ENCODE measurements around the gene PSMG4. TPM values are rescaled to one million over a fixed set of nuclear protein-coding genes. Genes with fewer than 3 reads are reported as not detected.

The PSMG4 gene
- total RNA-seq, 1 experiment from 2014 or later, result 51.9 TPM

- ATAC-seq (no peak), DNase-seq (no peak)
- POLR2A ChIA-PET (ENCODE audit: unreplicated experiment), result no interaction called here
- H3F3A ChIP-seq (ENCODE audit: low read length, unreplicated experiment), result no peaks in the 10 kb centered on the region
- no peaks in the 10 kb centered on the region for H3K27me3 ChIP-seq (ENCODE audit: low read length)
- CTCF ChIA-PET, result no interaction called here
- H3K9me3 ChIP-seq (ENCODE audit: low read length), result no peaks in the 10 kb centered on the region
- H3K36me3 ChIP-seq (ENCODE audit: low read depth, low read length), result no peaks in the 10 kb centered on the region
- no peaks in the 10 kb centered on the region for H3K4me1 ChIP-seq (ENCODE audit: insufficient read depth, low read length)
- H3K9ac ChIP-seq (ENCODE audit: low read length), result no peak overlapping the region
- H3K27ac ChIP-seq (ENCODE audit: low read length), result no peak overlapping the region
- BruUV-seq (replicated peaks), result no TSS peak
- H4K20me1 ChIP-seq (ENCODE audit: low read length), result no peaks in the 10 kb centered on the region
- H3K9me2 ChIP-seq (replicated peaks; ENCODE audit: low read length), result no peaks in the 10 kb centered on the region
- no peak overlapping the region for H3K4me3 ChIP-seq (ENCODE audit: low read length)
- H2AFZ ChIP-seq (ENCODE audit: low read length), result no peak overlapping the region
- H3K4me2 ChIP-seq (ENCODE audit: low read length), result no peak overlapping the region
- no peaks in the 10 kb centered on the region for H3K79me2 ChIP-seq (ENCODE audit: low read length)
- TF ChIP-seq EZH2phosphoT487 (IDR thresholded peaks at IDR 0.05; ENCODE audit: borderline replicate concordance, low read length) (no peak), EZH2 (IDR thresholded peaks at IDR 0.05; ENCODE audit: low read length, unreplicated experiment) (no peak)
- TF ChIP-seq, protein P1, sequence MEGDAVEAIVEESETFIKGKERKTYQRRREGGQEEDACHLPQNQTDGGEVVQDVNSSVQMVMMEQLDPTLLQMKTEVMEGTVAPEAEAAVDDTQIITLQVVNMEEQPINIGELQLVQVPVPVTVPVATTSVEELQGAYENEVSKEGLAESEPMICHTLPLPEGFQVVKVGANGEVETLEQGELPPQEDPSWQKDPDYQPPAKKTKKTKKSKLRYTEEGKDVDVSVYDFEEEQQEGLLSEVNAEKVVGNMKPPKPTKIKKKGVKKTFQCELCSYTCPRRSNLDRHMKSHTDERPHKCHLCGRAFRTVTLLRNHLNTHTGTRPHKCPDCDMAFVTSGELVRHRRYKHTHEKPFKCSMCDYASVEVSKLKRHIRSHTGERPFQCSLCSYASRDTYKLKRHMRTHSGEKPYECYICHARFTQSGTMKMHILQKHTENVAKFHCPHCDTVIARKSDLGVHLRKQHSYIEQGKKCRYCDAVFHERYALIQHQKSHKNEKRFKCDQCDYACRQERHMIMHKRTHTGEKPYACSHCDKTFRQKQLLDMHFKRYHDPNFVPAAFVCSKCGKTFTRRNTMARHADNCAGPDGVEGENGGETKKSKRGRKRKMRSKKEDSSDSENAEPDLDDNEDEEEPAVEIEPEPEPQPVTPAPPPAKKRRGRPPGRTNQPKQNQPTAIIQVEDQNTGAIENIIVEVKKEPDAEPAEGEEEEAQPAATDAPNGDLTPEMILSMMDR (conservative IDR thresholded peaks at IDR 0.05; ENCODE audit: low read depth, low read length), result no peak
- intact Hi-C loops (cut with micrococcal nuclease), result no loop called here
These were observed 46.4 kb downstream of the PSMG4 start for GRCh38 chr6:3305216-3305565.

DNA sequence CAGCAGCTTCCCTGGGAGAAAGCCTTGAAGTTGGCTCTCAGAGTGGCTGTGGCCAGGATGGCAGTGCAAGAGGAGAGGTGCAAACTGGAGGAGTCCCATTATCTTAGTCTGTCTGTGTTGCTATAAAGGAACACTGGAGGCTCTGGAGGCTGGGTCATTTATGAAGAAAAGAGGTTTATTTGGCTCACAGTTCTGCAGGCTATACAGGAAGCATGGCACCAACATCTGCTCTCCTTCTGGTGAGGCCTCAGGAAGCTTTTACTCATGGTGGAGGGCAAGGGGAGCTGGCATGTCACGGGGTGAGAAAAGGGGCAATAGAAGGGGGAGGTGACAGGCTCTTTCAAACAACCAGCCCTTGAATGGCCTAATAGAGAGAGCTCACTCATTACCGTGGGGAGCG lies 47.1 kb downstream of the PSMG4 start:
- Histone ChIP-seq H4K20me1 (ENCODE audit: low read length) (no peaks in the 10 kb centered on the region), H3K9ac (ENCODE audit: low read length) (no peak overlapping the region), H2AFZ (ENCODE audit: low read length) (no peak overlapping the region), H3K4me3 (ENCODE audit: low read length) (no peak overlapping the region), H3K4me1 (ENCODE audit: insufficient read depth, low read length) (peaks cover 6% of the 10 kb centered on the region; the same call in 1 of the 2 replicates), H3F3A (ENCODE audit: low read length, unreplicated experiment) (no peaks in the 10 kb centered on the region), H3K27ac (ENCODE audit: low read length) (no peak overlapping the region), H3K36me3 (ENCODE audit: low read depth, low read length) (no peaks in the 10 kb centered on the region), H3K9me2 (replicated peaks; ENCODE audit: low read length) (no peaks in the 10 kb centered on the region), H3K79me2 (ENCODE audit: low read length) (no peaks in the 10 kb centered on the region), H3K27me3 (ENCODE audit: low read length) (no peaks in the 10 kb centered on the region), H3K9me3 (ENCODE audit: low read length) (no peaks in the 10 kb centered on the region), H3K4me2 (ENCODE audit: low read length) (no peak overlapping the region)
- ChIA-PET CTCF (no interaction called here), POLR2A (ENCODE audit: unreplicated experiment) (no interaction called here)
- no TSS peak for BruUV-seq (replicated peaks)
- intact Hi-C loops (cut with micrococcal nuclease), result no loop called here
- ATAC-seq (no peak), DNase-seq (no peak)
- TF ChIP-seq EZH2 (IDR thresholded peaks at IDR 0.05; ENCODE audit: low read length, unreplicated experiment) (no peak), EZH2phosphoT487 (IDR thresholded peaks at IDR 0.05; ENCODE audit: borderline replicate concordance, low read length) (no peak)
- TF ChIP-seq, protein P1 (conservative IDR thresholded peaks at IDR 0.05; ENCODE audit: low read depth, low read length), result no peak

DNA sequence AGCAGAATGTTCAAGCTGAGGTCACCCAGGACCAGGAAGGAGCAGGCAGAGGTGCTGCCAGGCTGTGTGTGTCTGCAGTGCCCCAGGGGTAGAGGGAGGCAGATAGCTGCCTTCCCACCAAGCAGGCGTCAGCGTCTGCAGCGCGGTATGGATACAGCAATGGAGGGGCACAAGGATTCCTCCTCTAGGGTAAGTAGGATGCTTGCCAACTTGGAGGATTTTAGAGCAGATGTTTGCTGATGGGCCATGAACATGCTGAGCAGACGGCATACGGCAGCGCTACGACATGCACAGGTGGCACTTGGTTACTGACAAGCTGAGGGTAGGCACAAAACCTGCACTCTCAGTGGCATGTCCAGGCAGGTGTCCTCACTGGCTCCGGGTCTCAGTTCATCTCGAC lies 48.1 kb downstream of the PSMG4 start:
- ChIA-PET CTCF (no interaction called here), POLR2A (ENCODE audit: unreplicated experiment) (no interaction called here)
- TF ChIP-seq EZH2 (IDR thresholded peaks at IDR 0.05; ENCODE audit: low read length, unreplicated experiment) (no peak), EZH2phosphoT487 (IDR thresholded peaks at IDR 0.05; ENCODE audit: borderline replicate concordance, low read length) (no peak)
- TF ChIP-seq, protein P1 (conservative IDR thresholded peaks at IDR 0.05; ENCODE audit: low read depth, low read length), result no peak
- intact Hi-C loops (cut with micrococcal nuclease), result no loop called here
- H3K4me2 ChIP-seq (ENCODE audit: low read length), result no peak overlapping the region
- peaks cover 9% of the 10 kb centered on the region; the same call in 1 of the 2 replicates for H3K4me1 ChIP-seq (ENCODE audit: insufficient read depth, low read length)
- H3K27me3 ChIP-seq (ENCODE audit: low read length), result no peaks in the 10 kb centered on the region
- H3K79me2 ChIP-seq (ENCODE audit: low read length), result no peaks in the 10 kb centered on the region
- no peaks in the 10 kb centered on the region for H3K9me2 ChIP-seq (replicated peaks; ENCODE audit: low read length)
- H2AFZ ChIP-seq (ENCODE audit: low read length), result no peak overlapping the region
- H3K9me3 ChIP-seq (ENCODE audit: low read length), result no peaks in the 10 kb centered on the region
- no peaks in the 10 kb centered on the region for H3F3A ChIP-seq (ENCODE audit: low read length, unreplicated experiment)
- no peak for DNase-seq
- no peak for ATAC-seq
- no peak overlapping the region for H3K9ac ChIP-seq (ENCODE audit: low read length)
- no peaks in the 10 kb centered on the region for H3K36me3 ChIP-seq (ENCODE audit: low read depth, low read length)
- H4K20me1 ChIP-seq (ENCODE audit: low read length), result no peaks in the 10 kb centered on the region
- H3K4me3 ChIP-seq (ENCODE audit: low read length), result no peak overlapping the region
- BruUV-seq (replicated peaks), result no TSS peak
- no peak overlapping the region for H3K27ac ChIP-seq (ENCODE audit: low read length)
